WTC11 (cell line): ENCODE results near the gene KIRREL3. TPM values are rescaled to one million over a fixed set of nuclear protein-coding genes. Genes with fewer than 3 reads are reported as not detected.

Source experiments
- ATAC-seq: fragments of 200-7000 bp; cut with Tn5 transposase; 2 replicates; pipeline ENCODE4 v1.10.0; 2021; ENCODE audit warnings: mild to moderate bottlenecking, moderate library complexity
- CTCF ChIA-PET: fragments of 300-600 bp; sonication (Branson Sonifier 250); formaldehyde crosslinking; loops from one replicate; lab custom pipeline; 2021; ENCODE audit warnings: antibody characterized with exemption; lab: Charles Lee
- POLR2A ChIA-PET: fragments of 350-600 bp; sonication (Branson Sonifier 250); formaldehyde crosslinking; loops from one replicate; lab custom pipeline; 2021; ENCODE audit warnings: antibody characterized with exemption; lab: Charles Lee
- DNase-seq: peaks from one replicate; pipeline ENCODE4 v3.0.0; 2021; ENCODE audit warnings: low spot score
- H3K27ac Mint-ChIP-seq: 2 replicates; pipeline ENCODE4 v1.8.0; 2021; ENCODE audit warnings: mixed read lengths
- H3K27me3 Mint-ChIP-seq: 2 replicates; pipeline ENCODE4 v1.8.0; 2021; ENCODE audit warnings: low read depth, mild to moderate bottlenecking, moderate library complexity, mixed read lengths
- H3K36me3 Mint-ChIP-seq: 2 replicates; pipeline ENCODE4 v1.8.0; 2021; ENCODE audit warnings: mixed read lengths
- H3K4me1 Mint-ChIP-seq: 2 replicates; pipeline ENCODE4 v1.8.0; 2022; ENCODE audit warnings: mixed read lengths
- H3K4me3 Mint-ChIP-seq: 2 replicates; pipeline ENCODE4 v1.8.0; 2021; ENCODE audit warnings: mild to moderate bottlenecking, moderate library complexity, mixed read lengths
- H3K9me3 Mint-ChIP-seq: 2 replicates; pipeline ENCODE4 v1.8.0; 2021; ENCODE audit warnings: mixed read lengths
- AR ChIP-seq: fragments of 250-450 bp; sonication (Bioruptor Pico); IDR thresholded peaks from 2 replicates; pipeline ENCODE4 v1.9.0; 2021; ENCODE audit warnings: mild to moderate bottlenecking
- CDX4 ChIP-seq: fragments of 250-450 bp; sonication (Bioruptor Pico); IDR thresholded peaks from 2 replicates; pipeline ENCODE4 v1.9.0; 2021; ENCODE audit warnings: moderate library complexity, mild to moderate bottlenecking, inconsistent platforms, borderline replicate concordance
- CREB1 ChIP-seq: sonication (generic); formaldehyde crosslinking; IDR thresholded peaks from 2 replicates; pipeline ENCODE4 v1.8.0; 2023; ENCODE audit warnings: mild to moderate bottlenecking, missing genetic modification reagents
- ETV6 ChIP-seq: sonication (generic); formaldehyde crosslinking; IDR thresholded peaks from 2 replicates; pipeline ENCODE4 v1.8.1; 2022; ENCODE audit warnings: mild to moderate bottlenecking, missing genetic modification reagents
- IRF1 ChIP-seq: sonication (generic); formaldehyde crosslinking; IDR thresholded peaks from 2 replicates; pipeline ENCODE4 v1.8.0; 2023; ENCODE audit warnings: missing genetic modification reagents
- IRF2 ChIP-seq: sonication (generic); formaldehyde crosslinking; IDR thresholded peaks from 2 replicates; pipeline ENCODE4 v1.8.0; 2022; ENCODE audit warnings: low read depth, missing genetic modification reagents, borderline replicate concordance
- MYBL2 ChIP-seq: sonication (generic); formaldehyde crosslinking; IDR thresholded peaks from 2 replicates; pipeline ENCODE4 v1.8.1; 2023; ENCODE audit warnings: mild to moderate bottlenecking, moderate library complexity, missing genetic modification reagents
- NFYB ChIP-seq: sonication (generic); formaldehyde crosslinking; conservative IDR thresholded peaks from 2 replicates; pipeline ENCODE4 v1.8.0; 2022; ENCODE audit warnings: low read depth, missing genetic modification reagents
- ZBTB43 ChIP-seq: sonication (generic); formaldehyde crosslinking; IDR thresholded peaks from 2 replicates; pipeline ENCODE4 v1.8.1; 2023; ENCODE audit warnings: mild to moderate bottlenecking, missing genetic modification reagents
- ZNF232 ChIP-seq: sonication (generic); formaldehyde crosslinking; IDR thresholded peaks from 2 replicates; pipeline ENCODE4 v1.8.0; 2022; ENCODE audit warnings: mild to moderate bottlenecking, missing genetic modification reagents
- total RNA-seq: library from RNA; stranded (reverse); gene quantifications from 3 replicates; pipeline ENCODE4 v1.2.3, GENCODE V29; 2021
- TF ChIP-seq, protein P1 (sequence below): fragments of 250-450 bp; sonication (Bioruptor Pico); IDR thresholded peaks from 2 replicates; pipeline ENCODE4 v1.8.0; 2021; ENCODE audit warnings: mild to moderate bottlenecking
- TF ChIP-seq, protein P2 (sequence below): sonication (generic); formaldehyde crosslinking; IDR thresholded peaks from 2 replicates; pipeline ENCODE4 v1.8.0; 2023; ENCODE audit warnings: mild to moderate bottlenecking, missing genetic modification reagents
- TF ChIP-seq, protein P3 (sequence below): sonication (generic); formaldehyde crosslinking; IDR thresholded peaks from 2 replicates; pipeline ENCODE4 v1.8.1; 2022; ENCODE audit warnings: missing genetic modification reagents, borderline replicate concordance
- TF ChIP-seq, protein P4 (sequence below): sonication (generic); formaldehyde crosslinking; IDR thresholded peaks from 2 replicates; pipeline ENCODE4 v1.8.1; 2023; ENCODE audit warnings: mild to moderate bottlenecking, missing genetic modification reagents, borderline replicate concordance

The KIRREL3 gene
- total RNA-seq, 1 experiment from 2014 or later: 0.59 TPM

DNA sequence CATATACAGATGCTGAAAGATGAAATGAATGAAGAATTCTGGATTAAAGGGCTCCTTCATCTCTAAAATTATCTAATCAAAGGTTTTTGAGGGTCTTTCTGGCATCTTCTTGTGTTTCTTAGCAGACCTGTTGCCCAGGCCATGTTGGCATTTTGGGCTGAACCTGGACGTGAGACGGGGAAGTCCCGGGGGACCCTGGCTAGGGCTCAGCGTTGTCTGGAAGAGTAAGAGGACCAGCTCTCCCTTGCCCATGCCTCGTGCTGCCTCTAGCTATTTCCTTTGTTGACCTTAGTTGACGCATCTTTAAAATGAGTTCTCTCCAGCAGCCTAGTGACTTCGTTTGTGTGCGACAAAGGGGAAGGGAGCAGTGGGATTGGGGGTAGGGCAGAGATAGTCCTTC, 492.9 kb downstream of the KIRREL3 start (continued):
- no peak for TF ChIP-seq MYBL2 (CRISPR knock-in tag)

DNA sequence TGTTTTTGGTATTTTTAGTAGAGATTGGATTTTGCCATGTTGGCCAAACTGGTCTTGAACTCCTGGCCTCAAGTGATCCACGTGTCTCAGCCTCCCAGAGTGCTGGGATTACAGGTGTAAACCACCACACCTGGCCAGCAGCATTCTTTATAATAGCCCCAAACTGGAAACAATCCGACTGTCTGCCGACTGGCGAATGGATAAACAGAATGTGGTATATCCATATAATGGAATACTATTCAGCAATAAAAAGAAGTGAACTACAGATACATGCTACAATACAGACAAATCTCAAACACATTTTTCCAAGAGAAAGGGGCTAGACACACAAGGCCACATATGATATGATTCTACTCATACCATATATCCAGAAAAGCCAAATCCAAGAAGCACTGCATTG, 493.8 kb downstream of the KIRREL3 start:
- TF ChIP-seq, protein P1, sequence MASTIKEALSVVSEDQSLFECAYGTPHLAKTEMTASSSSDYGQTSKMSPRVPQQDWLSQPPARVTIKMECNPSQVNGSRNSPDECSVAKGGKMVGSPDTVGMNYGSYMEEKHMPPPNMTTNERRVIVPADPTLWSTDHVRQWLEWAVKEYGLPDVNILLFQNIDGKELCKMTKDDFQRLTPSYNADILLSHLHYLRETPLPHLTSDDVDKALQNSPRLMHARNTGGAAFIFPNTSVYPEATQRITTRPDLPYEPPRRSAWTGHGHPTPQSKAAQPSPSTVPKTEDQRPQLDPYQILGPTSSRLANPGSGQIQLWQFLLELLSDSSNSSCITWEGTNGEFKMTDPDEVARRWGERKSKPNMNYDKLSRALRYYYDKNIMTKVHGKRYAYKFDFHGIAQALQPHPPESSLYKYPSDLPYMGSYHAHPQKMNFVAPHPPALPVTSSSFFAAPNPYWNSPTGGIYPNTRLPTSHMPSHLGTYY (CRISPR knock-in tag): no peak
- TF ChIP-seq MYBL2 (CRISPR knock-in tag) (no peak), CDX4 (CRISPR knock-in tag) (no peak), NFYB (CRISPR knock-in tag) (no peak), IRF1 (CRISPR knock-in tag) (no peak), ZBTB43 (CRISPR knock-in tag) (no peak), ZNF232 (CRISPR knock-in tag) (no peak), IRF2 (CRISPR knock-in tag) (no peak), ETV6 (CRISPR knock-in tag) (no peak), AR (no peak), CREB1 (CRISPR knock-in tag) (no peak)
- TF ChIP-seq, protein P2, sequence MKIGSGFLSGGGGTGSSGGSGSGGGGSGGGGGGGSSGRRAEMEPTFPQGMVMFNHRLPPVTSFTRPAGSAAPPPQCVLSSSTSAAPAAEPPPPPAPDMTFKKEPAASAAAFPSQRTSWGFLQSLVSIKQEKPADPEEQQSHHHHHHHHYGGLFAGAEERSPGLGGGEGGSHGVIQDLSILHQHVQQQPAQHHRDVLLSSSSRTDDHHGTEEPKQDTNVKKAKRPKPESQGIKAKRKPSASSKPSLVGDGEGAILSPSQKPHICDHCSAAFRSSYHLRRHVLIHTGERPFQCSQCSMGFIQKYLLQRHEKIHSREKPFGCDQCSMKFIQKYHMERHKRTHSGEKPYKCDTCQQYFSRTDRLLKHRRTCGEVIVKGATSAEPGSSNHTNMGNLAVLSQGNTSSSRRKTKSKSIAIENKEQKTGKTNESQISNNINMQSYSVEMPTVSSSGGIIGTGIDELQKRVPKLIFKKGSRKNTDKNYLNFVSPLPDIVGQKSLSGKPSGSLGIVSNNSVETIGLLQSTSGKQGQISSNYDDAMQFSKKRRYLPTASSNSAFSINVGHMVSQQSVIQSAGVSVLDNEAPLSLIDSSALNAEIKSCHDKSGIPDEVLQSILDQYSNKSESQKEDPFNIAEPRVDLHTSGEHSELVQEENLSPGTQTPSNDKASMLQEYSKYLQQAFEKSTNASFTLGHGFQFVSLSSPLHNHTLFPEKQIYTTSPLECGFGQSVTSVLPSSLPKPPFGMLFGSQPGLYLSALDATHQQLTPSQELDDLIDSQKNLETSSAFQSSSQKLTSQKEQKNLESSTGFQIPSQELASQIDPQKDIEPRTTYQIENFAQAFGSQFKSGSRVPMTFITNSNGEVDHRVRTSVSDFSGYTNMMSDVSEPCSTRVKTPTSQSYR (CRISPR knock-in tag): no peak
- TF ChIP-seq, protein P3, sequence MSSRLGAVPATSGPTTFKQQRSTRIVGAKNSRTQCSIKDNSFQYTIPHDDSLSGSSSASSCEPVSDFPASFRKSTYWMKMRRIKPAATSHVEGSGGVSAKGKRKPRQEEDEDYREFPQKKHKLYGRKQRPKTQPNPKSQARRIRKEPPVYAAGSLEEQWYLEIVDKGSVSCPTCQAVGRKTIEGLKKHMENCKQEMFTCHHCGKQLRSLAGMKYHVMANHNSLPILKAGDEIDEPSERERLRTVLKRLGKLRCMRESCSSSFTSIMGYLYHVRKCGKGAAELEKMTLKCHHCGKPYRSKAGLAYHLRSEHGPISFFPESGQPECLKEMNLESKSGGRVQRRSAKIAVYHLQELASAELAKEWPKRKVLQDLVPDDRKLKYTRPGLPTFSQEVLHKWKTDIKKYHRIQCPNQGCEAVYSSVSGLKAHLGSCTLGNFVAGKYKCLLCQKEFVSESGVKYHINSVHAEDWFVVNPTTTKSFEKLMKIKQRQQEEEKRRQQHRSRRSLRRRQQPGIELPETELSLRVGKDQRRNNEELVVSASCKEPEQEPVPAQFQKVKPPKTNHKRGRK (CRISPR knock-in tag): no peak
- TF ChIP-seq, protein P4, sequence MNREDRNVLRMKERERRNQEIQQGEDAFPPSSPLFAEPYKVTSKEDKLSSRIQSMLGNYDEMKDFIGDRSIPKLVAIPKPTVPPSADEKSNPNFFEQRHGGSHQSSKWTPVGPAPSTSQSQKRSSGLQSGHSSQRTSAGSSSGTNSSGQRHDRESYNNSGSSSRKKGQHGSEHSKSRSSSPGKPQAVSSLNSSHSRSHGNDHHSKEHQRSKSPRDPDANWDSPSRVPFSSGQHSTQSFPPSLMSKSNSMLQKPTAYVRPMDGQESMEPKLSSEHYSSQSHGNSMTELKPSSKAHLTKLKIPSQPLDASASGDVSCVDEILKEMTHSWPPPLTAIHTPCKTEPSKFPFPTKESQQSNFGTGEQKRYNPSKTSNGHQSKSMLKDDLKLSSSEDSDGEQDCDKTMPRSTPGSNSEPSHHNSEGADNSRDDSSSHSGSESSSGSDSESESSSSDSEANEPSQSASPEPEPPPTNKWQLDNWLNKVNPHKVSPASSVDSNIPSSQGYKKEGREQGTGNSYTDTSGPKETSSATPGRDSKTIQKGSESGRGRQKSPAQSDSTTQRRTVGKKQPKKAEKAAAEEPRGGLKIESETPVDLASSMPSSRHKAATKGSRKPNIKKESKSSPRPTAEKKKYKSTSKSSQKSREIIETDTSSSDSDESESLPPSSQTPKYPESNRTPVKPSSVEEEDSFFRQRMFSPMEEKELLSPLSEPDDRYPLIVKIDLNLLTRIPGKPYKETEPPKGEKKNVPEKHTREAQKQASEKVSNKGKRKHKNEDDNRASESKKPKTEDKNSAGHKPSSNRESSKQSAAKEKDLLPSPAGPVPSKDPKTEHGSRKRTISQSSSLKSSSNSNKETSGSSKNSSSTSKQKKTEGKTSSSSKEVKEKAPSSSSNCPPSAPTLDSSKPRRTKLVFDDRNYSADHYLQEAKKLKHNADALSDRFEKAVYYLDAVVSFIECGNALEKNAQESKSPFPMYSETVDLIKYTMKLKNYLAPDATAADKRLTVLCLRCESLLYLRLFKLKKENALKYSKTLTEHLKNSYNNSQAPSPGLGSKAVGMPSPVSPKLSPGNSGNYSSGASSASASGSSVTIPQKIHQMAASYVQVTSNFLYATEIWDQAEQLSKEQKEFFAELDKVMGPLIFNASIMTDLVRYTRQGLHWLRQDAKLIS (CRISPR knock-in tag): no peak

More for the DNA sequence above, 493.8 kb downstream of the KIRREL3 start:
- ChIA-PET CTCF (no interaction called here), POLR2A (no interaction called here)
- Mint-ChIP-seq H3K27me3 (peaks cover 8% of the 10 kb centered on the region), H3K9me3 (peaks cover 22% of the 10 kb centered on the region), H3K36me3 (peaks cover 8% of the 10 kb centered on the region; the same call in 1 of the 2 replicates), H3K27ac (no peak overlapping the region), H3K4me3 (no peak overlapping the region), H3K4me1 (peaks cover 20% of the 10 kb centered on the region)
- ATAC-seq (no peak), DNase-seq (no peak)
